SW 1271 (cell line): ENCODE results near the gene PTH.
A peak's percentile ranks its signal among the peaks of the same experiment; 100 is the strongest.

Experiments
- DNase-seq, 2 experiments: peaks; one replicate each; lab custom pipeline; 2025; lab: John Stamatoyannopoulos, UW

The PTH gene

GRCh38 chr11:13495929-13496328 lies at the start of gene PTH:
Gene PTH, minus strand, starts transcription at chr11:13495997. Its CDS starts 3,142 bp downstream, at chr11:13492855.
- DNase-seq = no peak

GRCh38 chr11:13538044-13538443 lies 42.2 kb upstream of the PTH start:
- DNase-seq = no peak

DNA sequence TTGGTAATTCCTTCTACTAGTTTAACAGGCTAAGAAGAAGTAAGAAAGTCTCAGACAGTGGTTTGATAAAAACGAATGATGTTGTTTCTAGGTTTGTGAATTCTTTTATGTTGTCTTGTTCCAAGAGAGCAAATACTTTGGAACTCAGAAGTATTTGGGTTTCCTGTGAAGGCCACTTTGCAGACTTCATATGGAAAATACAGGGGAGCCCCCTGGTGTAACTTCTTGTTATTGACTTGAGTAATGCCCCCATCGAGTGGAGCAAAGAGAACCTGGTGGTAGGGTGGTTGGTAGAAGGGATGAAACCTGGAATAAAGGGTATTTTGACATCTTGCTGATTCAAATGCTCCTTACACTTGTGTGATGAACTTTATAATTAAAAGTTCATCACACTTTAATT lies 40.0 kb upstream of the PTH start:
- DNase-seq = peak in 1 of 2 experiments; percentile 10

- no peak for DNase-seq
Measured at GRCh38 chr11:13534358-13534757, 38.6 kb upstream of the PTH start.

DNA sequence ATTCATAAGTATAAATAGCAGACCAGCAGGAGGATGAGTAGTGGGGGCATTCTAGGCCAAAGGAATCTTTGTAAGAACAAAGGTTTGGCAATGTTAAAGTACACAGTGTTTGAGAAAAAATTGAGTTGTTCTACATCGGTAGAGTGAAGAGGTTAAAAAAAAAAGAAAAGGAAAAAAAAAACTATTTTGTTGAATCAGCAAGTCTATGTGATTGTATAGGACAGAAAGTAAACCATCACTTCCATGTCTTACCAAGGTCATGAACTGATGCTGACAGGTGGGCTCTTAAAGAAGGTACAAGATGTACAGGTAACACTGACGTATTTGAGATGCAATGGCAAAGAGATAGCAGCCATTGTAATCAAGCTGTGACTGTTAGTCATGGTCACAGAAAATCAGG lies 29.5 kb upstream of the PTH start:
- DNase-seq = no peak

GRCh38 chr11:13503393-13503792 lies 7.6 kb upstream of the PTH start:
- no peak for DNase-seq

GRCh38 chr11:13502492-13502891 lies 6.7 kb upstream of the PTH start:
- DNase-seq = no peak

DNA sequence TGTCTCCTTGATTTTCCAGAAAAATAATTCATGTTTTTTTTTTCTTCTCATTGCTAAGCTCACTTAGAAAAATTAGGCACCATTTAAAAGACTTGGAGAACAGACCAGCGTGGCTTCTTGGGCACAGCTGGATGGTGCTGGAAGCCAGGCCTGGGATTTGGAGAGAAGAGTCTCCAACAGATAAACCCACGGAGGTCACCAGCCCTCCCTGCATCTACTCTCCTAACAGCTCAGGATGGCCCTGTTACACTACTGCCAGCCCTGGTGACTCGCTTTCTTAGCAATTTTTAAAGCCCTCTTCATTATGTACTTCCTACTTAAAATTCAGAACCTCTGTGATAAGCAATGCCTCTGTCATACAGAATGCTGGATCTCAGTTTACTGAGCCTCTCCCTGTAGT lies 1.7 kb downstream of the PTH start:
- no peak for DNase-seq

DNA sequence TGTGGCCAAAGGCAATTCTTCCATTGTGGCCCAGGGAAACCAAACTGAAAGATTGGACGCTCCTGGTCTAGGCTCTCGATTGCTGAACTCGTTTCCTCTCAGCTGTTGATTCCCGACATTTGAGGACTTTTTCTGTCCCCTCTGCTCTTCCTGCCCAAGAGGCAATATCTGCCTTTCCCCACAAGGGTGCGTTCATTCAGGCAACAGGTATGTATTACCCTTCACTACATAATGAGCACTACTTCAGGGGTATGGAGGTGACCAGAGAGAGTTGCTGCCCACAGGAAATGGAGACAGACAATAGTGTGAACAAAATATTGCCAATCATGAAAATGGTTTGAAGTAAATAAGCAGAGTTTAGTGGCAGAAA lies 8.2 kb downstream of the PTH start:
- peak in 1 of 2 experiments; percentile 9 for DNase-seq

GRCh38 chr11:13486926-13487660 lies 8.7 kb downstream of the PTH start:
- DNase-seq = no peak

- DNase-seq = no peak
Measured at GRCh38 chr11:13480198-13480597, 15.6 kb downstream of the PTH start.

DNA sequence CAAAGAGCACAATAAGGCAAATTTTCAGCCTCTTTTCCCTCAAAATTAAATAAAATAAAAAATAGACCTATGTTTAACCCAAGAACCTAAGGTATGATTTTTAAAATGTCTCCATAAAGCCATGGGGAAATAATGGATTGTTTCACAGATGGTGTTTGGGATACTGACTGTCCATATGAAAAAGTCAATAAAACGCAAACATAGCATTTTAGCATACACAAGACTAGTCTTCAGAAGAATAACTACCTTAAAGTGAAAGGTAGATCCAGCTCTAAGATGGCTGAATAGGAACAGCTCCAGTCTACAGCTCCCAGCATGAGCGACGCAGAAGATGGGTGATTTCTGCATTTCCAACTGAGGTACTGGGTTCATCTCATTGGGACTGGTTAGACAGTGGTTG lies 16.1 kb downstream of the PTH start:
- DNase-seq = no peak

DNA sequence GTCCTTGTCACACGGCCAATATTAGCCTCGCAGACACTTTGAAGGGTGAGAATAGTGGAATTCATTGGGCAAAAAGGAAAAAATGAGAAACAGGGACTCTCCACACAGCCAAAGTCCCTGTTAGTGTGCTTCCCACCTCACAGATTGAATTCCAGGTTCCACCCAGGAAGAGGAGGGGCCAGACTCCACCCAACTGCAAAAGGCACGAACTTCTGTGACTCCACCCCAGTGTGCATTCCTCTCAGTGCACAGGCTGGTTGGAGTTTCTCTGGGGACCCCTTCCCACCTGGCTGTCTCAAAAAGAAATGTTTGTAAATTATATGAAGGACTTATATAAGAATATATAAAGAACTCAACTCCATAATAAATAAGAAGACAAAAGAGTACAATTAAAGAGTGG lies 20.7 kb downstream of the PTH start:
- DNase-seq = no peak

DNA sequence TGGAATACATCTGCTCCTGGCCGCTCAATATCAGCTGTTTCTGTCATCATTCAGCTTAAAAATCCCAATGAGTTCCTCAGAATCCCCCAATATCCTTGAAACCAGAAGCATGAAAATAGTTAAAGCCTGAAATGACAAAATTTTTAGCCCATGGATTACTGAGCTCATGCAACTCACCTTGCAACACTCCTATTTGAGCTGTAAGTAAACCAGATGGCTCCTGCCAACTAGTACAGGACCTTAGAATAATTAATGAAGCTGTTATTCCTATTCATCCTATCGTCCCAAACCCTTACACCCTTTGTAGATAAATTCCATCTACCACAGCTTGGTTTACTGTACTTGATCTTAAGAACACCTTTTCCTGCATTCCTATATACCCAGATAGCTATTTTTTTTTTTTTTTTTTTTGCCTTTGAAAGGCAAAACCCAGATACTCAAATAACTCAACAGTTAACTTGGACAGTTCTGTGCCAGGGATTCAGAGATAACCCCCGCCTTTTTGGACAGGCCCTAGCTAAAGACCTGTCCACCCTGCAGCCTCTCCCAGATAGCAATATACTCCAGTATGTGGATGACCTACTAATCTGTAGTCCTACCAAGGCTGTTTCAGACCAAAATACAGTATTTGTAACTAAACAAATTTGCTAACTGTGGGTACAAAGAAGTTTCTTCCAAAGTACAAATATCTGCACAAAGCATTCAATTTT lies 22.6 kb downstream of the PTH start:
- no peak for DNase-seq

- DNase-seq = no peak
Measured at GRCh38 chr11:13468750-13469149, 27.0 kb downstream of the PTH start.

DNA sequence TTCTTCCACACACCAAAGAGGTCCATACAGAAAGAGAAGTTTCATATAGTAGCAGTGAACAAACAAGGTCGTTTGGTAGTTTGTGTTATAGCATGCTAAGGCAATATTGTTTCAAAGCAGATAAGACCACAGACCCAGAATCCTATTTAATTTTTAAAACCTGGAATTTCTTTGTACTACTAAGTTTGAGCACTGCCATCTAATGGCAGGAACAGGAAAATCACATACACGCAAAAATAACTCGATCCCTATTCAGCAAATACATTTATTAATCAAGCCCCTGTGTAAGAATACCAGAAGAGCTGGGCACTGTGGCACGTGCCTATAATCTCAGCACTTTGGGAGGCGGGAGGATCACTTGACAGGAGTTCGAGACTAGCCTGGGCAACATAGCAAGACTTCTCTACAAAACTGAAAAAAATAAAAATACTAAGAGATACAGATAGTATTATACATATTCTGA lies 29.9 kb downstream of the PTH start:
- DNase-seq = peak in 1 of 2 experiments; percentile 60

DNA sequence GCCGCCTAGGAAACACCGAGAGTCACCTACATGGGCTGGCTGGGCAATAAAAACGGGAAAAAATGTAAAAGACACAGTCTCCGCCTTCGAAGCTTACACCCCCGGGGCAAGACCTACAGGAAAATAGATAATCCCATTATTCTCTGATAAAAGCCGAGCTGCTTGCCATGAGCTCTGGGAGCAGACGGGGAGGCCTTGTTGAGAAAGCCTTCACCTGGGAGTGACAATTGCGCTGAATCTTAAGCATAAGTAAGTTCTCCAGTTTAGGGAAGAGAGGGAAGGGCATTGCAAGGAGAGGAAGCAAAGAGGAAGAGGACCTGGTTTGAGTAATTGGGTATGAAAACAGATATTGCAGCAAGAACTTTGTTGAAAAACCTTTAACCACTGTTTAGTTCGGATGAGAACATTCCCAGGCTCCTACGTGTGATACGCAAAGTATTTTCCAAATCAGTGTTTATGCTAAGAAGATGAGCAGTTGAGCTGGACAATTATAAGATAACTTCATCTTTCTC lies 32.0 kb downstream of the PTH start:
- DNase-seq = peak in 1 of 2 experiments; percentile 58

DNA sequence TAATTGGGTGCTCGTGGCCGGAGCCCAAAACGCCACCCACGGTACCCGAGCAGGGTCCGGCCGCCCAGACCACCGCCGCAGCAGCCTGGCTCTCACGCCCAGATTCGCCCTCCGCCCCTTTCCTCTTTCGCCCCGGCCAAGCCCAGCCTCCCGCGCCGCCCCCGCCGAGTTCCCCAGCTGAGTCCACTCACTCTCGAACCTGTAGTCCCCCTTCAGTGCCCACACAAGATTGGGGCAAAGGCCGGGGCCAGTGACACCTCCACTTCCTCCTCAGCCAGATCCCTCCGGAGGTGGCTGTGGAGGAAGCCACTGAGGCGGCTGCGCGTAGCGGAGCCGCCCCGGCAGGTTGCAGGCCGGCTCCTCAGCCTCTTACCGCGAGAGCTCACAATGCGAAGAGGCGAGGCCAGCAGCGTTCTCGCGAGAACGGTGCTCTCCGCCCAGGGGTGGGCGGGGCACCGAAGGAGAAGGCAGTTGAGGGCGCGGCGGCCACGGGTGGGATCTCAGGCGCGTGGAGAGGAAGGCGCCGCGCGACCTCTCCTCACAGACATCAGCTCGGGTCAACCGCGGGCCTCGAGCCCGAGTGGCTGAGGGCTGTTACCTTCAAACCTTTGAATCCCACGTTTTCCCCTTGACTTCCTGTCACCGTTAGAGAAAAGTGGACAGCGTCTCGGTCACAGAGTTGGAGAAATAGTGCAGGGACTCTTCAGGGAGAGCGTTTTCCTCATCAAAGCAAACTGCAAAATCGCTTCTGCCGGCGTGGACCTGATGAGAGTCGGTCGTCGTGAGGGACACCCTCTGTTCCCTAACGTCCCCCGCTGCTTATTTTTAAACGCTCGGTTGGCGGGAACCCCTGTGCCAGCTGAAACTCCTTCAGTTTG lies 32.7 kb downstream of the PTH start, which contains the start of gene BTBD10:
Gene BTBD10, minus strand, starts transcription at position 322 of the 878 bp plus-strand sequence. CDS start 18,098 bp downstream, outside the sequence.
- peak; percentile 82 to 90 for DNase-seq

GRCh38 chr11:13462311-13462900 lies 33.4 kb downstream of the PTH start:
- peak; percentile 40 to 85 for DNase-seq

GRCh38 chr11:13461291-13461690 lies 34.5 kb downstream of the PTH start:
- no peak for DNase-seq

- DNase-seq = no peak
Measured at GRCh38 chr11:13450832-13451397, 44.9 kb downstream of the PTH start.
